Endodermal cell (in vitro differentiated cells): ENCODE data around the gene KASH5. TPM values are rescaled to one million over a fixed set of nuclear protein-coding genes. Genes with fewer than 3 reads are reported as not detected.

ENCODE experiments used
- DNase-seq: peaks from one replicate; pipeline ENCODE4 v3.0.0-alpha.2; 2017
- H3K27ac ChIP-seq: 2 replicates; pipeline ENCODE4 v1.5.1; 2013; ENCODE audit warnings: mild to moderate bottlenecking, low read depth, low read length, moderate library complexity
- H3K27me3 ChIP-seq: 2 replicates; pipeline ENCODE4 v1.6.1; 2013; ENCODE audit warnings: mild to moderate bottlenecking, low read length, moderate library complexity; ENCODE audit not compliant: insufficient read depth, control insufficient read depth, poor library complexity, severe bottlenecking
- H3K36me3 ChIP-seq: 2 replicates; pipeline ENCODE4 v1.7.0; 2013; ENCODE audit warnings: mild to moderate bottlenecking, low read length, moderate library complexity; ENCODE audit not compliant: control insufficient read depth, insufficient read depth
- H3K4me1 ChIP-seq: one replicate; pipeline ENCODE4 v1.7.0; 2013; ENCODE audit warnings: low read length; ENCODE audit not compliant: control insufficient read depth, insufficient read depth
- H3K4me3 ChIP-seq: 2 replicates; pipeline ENCODE4 v1.5.1; 2013; ENCODE audit warnings: mild to moderate bottlenecking, low read length, moderate library complexity
- H3K9ac ChIP-seq: 2 replicates; pipeline ENCODE4 v1.6.1; 2013; ENCODE audit warnings: mild to moderate bottlenecking, low read length, moderate library complexity; ENCODE audit not compliant: poor library complexity, severe bottlenecking; ENCODE audit errors: extremely low read depth
- H3K9me3 ChIP-seq: 2 replicates; pipeline ENCODE4 v1.6.1; 2013; ENCODE audit warnings: mild to moderate bottlenecking, low read length, moderate library complexity; ENCODE audit not compliant: control insufficient read depth
- H3K27ac Mint-ChIP-seq: 2 replicates; pipeline ENCODE4 v1.8.0; 2020; ENCODE audit warnings: mixed read lengths
- H3K27me3 Mint-ChIP-seq: 2 replicates; pipeline ENCODE4 v1.8.0; 2021; ENCODE audit warnings: mild to moderate bottlenecking, mixed read lengths; ENCODE audit not compliant: insufficient read depth
- H3K36me3 Mint-ChIP-seq: 2 replicates; pipeline ENCODE4 v1.8.0; 2020; ENCODE audit warnings: low read depth, mixed read lengths
- H3K4me1 Mint-ChIP-seq: 2 replicates; pipeline ENCODE4 v1.8.0; 2020; ENCODE audit warnings: mixed read lengths
- H3K4me3 Mint-ChIP-seq: 2 replicates; pipeline ENCODE4 v1.8.0; 2020; ENCODE audit warnings: mild to moderate bottlenecking, moderate library complexity, mixed read lengths
- H3K9me3 Mint-ChIP-seq: 2 replicates; pipeline ENCODE4 v1.8.0; 2020; ENCODE audit warnings: mild to moderate bottlenecking, mixed read lengths
- CTCF ChIP-seq: fragments of 200-600 bp; sonication (generic); conservative IDR thresholded peaks from 2 replicates; pipeline ENCODE4 v1.5.0; 2021; ENCODE audit warnings: antibody characterized with exemption, mild to moderate bottlenecking
- WGBS, 2 experiments: methylation state at CpG; one replicate each; pipeline versions ENCODE4 v1.1.5 to v1.1.7; 2013; ENCODE audit warnings: missing lambda C conversion rate in 2 of 2, mixed read lengths in 1 of 2; ENCODE audit not compliant: insufficient coverage in 1 of 2, insufficient read length in 1 of 2; 5-methylcytosine and 5-hydroxymethylcytosine counted together
- total RNA-seq, 2 donors: library from RNA; stranded (reverse); fragmentation: NEBNext Ultra II Directional in 1 of 2; extraction: Animal tissue kit (Norgen Biotek cat#: 25700) in 1 of 2; gene quantifications; 2 replicates in 1 of 2; 3 replicates in 1 of 2; pipeline ENCODE4 v1.2.1, GENCODE V29; 2021

KASH5 gene
- total RNA-seq, 2 donors from 2014 or later: 0.13 TPM; not detected in 1

GRCh38 chr19:49427855-49428546, 40.0 kb downstream of the KASH5 start:
- Histone ChIP-seq H3K4me1 (no peaks in the 10 kb centered on the region), H3K27ac (no peak overlapping the region), H3K9ac (no peak overlapping the region), H3K4me3 (peak overlapping the region; percentile 60), H3K36me3 (no peaks in the 10 kb centered on the region), H3K9me3 (no peaks in the 10 kb centered on the region), H3K27me3 (peaks cover 100% of the 10 kb centered on the region)
- H3K9me3 Mint-ChIP-seq: peaks cover 10% of the 10 kb centered on the region
- H3K4me3 Mint-ChIP-seq: peak overlapping the region; percentile 50
- H3K4me1 Mint-ChIP-seq: peaks cover 20% of the 10 kb centered on the region
- peak; percentile 87 for DNase-seq
- WGBS, 2 experiments: 5 to 7% methylated on average over 35 to 45 of the region's 45 CpGs
- H3K36me3 Mint-ChIP-seq: peaks cover 4% of the 10 kb centered on the region
- TF ChIP-seq CTCF: no peak
- no peak overlapping the region for H3K27ac Mint-ChIP-seq
- H3K27me3 Mint-ChIP-seq: peaks cover 98% of the 10 kb centered on the region

- TF ChIP-seq CTCF: no peak
- no peak overlapping the region for H3K27ac ChIP-seq
- H3K27me3 Mint-ChIP-seq: peaks cover 98% of the 10 kb centered on the region
- H3K9ac ChIP-seq: no peak overlapping the region
- H3K9me3 Mint-ChIP-seq: peaks cover 10% of the 10 kb centered on the region
- H3K4me3 Mint-ChIP-seq: peak overlapping the region; percentile 50
- peaks cover 4% of the 10 kb centered on the region for H3K36me3 Mint-ChIP-seq
- H3K9me3 ChIP-seq: no peaks in the 10 kb centered on the region
- no peaks in the 10 kb centered on the region for H3K4me1 ChIP-seq
- no peak for DNase-seq
- no peaks in the 10 kb centered on the region for H3K36me3 ChIP-seq
- WGBS, 2 experiments: 31 to 57% methylated on average over 4 to 28 of the region's 29 CpGs
- peaks cover 100% of the 10 kb centered on the region for H3K27me3 ChIP-seq
- H3K27ac Mint-ChIP-seq: no peak overlapping the region
- peaks cover 18% of the 10 kb centered on the region for H3K4me1 Mint-ChIP-seq
- H3K4me3 ChIP-seq: peak overlapping the region; percentile 60
Observed at GRCh38 chr19:49428547-49429451, 40.8 kb downstream of the KASH5 start.

GRCh38 chr19:49430172-49430677, 42.2 kb downstream of the KASH5 start:
- Histone ChIP-seq H3K27ac (no peak overlapping the region), H3K9ac (no peak overlapping the region), H3K9me3 (no peaks in the 10 kb centered on the region), H3K27me3 (peaks cover 100% of the 10 kb centered on the region), H3K4me1 (no peaks in the 10 kb centered on the region), H3K36me3 (no peaks in the 10 kb centered on the region), H3K4me3 (no peak overlapping the region)
- H3K27ac Mint-ChIP-seq: no peak overlapping the region
- peaks cover 4% of the 10 kb centered on the region for H3K36me3 Mint-ChIP-seq
- no peak overlapping the region for H3K4me3 Mint-ChIP-seq
- TF ChIP-seq CTCF: no peak
- WGBS, 2 experiments: 83 to 91% methylated on average over 5 to 9 of the region's 9 CpGs
- peaks cover 13% of the 10 kb centered on the region for H3K9me3 Mint-ChIP-seq
- H3K27me3 Mint-ChIP-seq: peaks cover 98% of the 10 kb centered on the region
- H3K4me1 Mint-ChIP-seq: peaks cover 16% of the 10 kb centered on the region
- no peak for DNase-seq
